Activated naive CD4-positive, alpha-beta T cell treated with anti-CD3 and anti-CD28 coated beads, Interleukin-2, amount 50 U/mL, for 24 hours (primary cell): ENCODE measurements around the gene LIMS4.
"Not testable (repeated sequence)": the region's sequence is repeated elsewhere in the genome, so short reads cannot be mapped to it uniquely, and the experiment has no call there.

Experiments
- H3K27ac Mint-ChIP-seq: one replicate; pipeline ENCODE4 v1.8.0; 2021; ENCODE audit warnings: mild to moderate bottlenecking, mixed read lengths
- H3K27me3 Mint-ChIP-seq: one replicate; pipeline ENCODE4 v1.8.0; 2021; ENCODE audit warnings: mixed read lengths
- H3K36me3 Mint-ChIP-seq: one replicate; pipeline ENCODE4 v1.8.0; 2021; ENCODE audit warnings: mixed read lengths
- H3K4me1 Mint-ChIP-seq: one replicate; pipeline ENCODE4 v1.8.0; 2021; ENCODE audit warnings: mixed read lengths
- H3K4me3 Mint-ChIP-seq: one replicate; pipeline ENCODE4 v1.8.0; 2021; ENCODE audit warnings: mild to moderate bottlenecking, mixed read lengths
- H3K9me3 Mint-ChIP-seq: one replicate; pipeline ENCODE4 v1.8.0; 2021; ENCODE audit warnings: mixed read lengths

LIMS4 gene

DNA sequence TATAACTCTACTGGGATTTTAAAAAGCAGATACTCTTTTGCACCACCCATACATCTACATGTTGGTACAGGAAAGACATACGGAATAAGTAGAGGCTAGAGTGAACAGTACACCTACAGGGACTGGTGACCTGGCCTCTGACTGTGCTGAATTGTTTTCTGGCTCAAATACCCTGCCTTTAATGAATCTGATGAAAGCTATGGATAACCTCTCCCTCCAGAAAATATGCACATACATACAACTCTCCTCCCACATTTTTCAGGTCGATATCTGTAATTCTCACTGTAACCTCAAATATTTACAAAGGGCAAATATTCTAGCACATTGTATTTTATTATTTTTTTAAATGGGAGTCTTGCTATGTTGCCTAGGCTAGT, 15.4 kb downstream of the LIMS4 start:
- H3K27me3 Mint-ChIP-seq, H3K36me3 Mint-ChIP-seq, H3K9me3 Mint-ChIP-seq, H3K4me1 Mint-ChIP-seq, H3K27ac Mint-ChIP-seq, H3K4me3 Mint-ChIP-seq: not testable (repeated sequence)

DNA sequence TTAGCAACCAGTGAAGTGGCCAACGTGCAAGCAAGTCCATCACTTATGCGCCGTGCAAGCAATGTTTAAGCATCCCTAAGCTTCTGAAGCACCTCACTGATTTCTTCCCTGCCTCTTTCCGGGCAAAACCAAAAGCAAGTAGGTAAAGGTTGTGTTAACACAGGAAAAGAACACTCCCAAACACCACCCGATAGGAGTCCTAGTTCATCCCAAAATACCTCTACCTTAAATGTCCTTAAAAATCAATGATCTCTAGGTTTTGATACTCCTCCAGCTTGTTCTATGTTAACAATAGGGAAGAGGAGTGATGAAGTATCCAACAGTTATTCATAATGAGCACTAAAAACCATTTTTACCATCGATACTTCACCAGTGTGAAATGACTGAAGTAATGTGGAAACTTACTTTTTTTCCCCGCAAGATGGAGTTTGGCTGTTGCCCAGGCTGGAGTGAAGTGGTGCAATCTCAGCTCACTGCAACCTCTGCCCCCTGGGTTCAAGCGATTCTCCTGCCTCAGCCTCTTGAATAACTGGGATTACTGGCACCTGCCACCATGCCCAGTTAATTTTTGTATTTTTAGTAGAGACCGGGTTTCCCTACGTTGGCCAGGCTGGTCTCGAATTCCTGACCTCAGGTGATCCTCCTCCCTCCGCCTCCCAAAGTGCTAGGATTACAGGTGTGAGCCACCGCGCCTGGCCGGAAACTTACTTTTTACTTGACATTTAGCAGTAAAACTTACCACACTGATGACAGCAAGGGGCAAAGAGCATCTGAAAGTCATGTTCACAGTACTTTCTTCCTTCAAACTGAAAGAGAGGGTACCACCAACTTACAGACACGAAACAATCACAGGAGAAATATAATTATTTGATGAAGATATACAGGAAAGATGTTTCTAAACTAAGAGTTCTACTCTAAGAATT, 16.1 kb downstream of the LIMS4 start:
- H3K27me3 Mint-ChIP-seq, H3K9me3 Mint-ChIP-seq, H3K27ac Mint-ChIP-seq, H3K4me3 Mint-ChIP-seq, H3K36me3 Mint-ChIP-seq, H3K4me1 Mint-ChIP-seq: not testable (repeated sequence)

DNA sequence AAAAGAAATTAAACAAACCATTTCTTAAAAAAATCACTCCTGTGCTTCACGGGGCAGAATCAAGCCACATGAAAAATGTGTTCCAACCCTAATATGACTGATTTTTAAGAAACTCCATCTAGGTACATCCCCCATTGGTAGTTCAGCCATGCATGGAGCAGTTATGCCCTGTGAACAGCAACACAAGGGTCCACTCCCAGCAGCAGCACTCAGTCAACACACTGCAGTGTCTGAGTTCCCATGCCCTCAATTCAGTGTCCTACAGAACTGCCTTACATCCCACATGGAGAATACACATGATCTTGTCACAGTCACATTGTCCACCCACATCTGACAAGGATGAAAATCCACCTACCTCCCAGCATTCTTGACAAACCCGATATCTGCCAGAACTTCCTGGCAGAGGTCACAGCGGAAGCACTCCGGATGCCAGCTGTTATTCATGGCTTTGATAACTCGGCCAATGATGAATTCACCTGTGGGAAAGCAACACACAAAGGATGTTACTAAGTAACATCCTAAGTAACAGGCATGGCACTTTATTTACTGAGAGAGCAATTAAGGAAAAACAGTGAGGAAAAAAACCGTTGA, 17.4 kb downstream of the LIMS4 start:
- not testable (repeated sequence) for H3K27ac Mint-ChIP-seq, H3K27me3 Mint-ChIP-seq, H3K36me3 Mint-ChIP-seq, H3K9me3 Mint-ChIP-seq, H3K4me3 Mint-ChIP-seq, H3K4me1 Mint-ChIP-seq

DNA sequence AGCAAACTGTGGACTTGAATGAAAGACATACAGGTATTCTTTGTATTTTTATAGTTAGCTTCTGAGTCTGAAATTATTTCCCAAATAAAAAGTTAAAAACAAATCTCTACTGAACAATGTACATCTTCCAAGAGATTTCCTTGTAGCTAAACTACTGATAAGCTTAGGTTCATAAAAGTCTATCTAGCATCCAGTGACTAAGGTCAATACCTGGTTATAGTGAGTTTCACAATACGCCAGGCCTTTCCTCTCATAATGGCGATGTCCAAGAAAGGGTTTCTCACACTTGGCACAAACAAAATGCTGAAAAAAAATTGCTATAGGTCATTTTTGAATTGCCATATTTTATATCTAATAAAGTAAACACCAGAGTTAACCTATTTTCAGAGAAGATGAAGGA, 21.7 kb downstream of the LIMS4 start:
- not testable (repeated sequence) for H3K9me3 Mint-ChIP-seq, H3K36me3 Mint-ChIP-seq, H3K27me3 Mint-ChIP-seq, H3K27ac Mint-ChIP-seq, H3K4me1 Mint-ChIP-seq, H3K4me3 Mint-ChIP-seq

DNA sequence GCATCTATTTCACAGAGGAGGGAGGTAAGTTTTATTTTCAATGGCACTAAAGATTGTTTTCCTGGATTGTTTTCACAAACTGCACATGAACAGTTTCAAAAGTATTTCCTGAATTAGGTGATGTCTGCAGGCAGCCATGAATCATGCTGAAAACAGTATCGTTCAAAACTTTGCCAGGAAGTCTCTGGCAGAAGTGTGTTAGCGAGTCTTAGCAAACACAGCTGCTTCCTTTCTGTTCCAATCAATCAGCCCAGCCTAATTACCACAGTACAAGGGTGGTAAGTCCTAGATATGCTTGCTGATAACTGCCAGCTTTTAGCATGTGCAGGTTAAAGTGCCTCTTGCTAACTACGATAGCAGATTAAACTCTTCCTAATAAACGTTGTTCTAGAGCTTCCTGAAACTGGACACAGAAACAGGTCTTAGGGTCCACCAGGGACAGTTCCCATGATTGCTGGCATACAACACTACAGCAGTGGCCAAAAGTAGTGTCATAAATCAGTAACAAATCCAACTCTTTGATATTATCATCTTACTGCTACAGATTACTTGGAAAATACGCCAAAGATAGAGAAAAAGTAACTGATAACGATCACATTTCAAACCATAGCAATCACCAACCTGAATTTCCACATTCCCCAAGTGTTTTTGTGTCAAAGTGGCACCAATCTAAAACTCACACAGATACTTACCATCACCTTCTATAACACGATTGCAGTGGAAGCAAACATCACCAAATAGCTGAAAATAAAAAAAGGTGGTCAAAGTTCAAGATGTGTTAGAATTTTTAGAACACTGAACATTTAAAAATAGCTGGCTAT, 23.3 kb downstream of the LIMS4 start:
- H3K27ac Mint-ChIP-seq, H3K4me1 Mint-ChIP-seq, H3K9me3 Mint-ChIP-seq: not testable (repeated sequence)

DNA sequence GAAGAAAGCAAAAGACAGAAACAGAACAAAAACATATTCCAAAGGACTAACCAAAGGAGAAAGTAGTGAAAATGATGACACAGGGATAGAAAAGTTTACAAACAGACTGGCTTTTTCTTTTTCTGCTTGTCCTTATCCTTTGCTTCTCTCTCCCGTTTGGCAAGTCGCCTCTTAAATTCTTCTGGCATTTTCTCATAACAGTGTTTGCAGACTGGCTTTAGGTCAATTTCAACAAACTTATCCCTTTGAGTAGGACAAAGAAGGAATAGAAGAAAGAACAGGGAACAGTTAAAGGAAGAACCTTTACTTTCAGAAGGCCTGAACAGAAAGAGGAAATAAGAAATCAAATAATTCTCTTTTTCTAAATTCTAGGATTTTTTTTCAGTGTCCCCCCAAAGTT, 26.0 kb downstream of the LIMS4 start:
- H3K4me1 Mint-ChIP-seq, H3K36me3 Mint-ChIP-seq, H3K27me3 Mint-ChIP-seq: not testable (repeated sequence)

More for the DNA sequence above, 23.3 kb downstream of the LIMS4 start:
- not testable (repeated sequence) for H3K36me3 Mint-ChIP-seq, H3K4me3 Mint-ChIP-seq, H3K27me3 Mint-ChIP-seq

DNA sequence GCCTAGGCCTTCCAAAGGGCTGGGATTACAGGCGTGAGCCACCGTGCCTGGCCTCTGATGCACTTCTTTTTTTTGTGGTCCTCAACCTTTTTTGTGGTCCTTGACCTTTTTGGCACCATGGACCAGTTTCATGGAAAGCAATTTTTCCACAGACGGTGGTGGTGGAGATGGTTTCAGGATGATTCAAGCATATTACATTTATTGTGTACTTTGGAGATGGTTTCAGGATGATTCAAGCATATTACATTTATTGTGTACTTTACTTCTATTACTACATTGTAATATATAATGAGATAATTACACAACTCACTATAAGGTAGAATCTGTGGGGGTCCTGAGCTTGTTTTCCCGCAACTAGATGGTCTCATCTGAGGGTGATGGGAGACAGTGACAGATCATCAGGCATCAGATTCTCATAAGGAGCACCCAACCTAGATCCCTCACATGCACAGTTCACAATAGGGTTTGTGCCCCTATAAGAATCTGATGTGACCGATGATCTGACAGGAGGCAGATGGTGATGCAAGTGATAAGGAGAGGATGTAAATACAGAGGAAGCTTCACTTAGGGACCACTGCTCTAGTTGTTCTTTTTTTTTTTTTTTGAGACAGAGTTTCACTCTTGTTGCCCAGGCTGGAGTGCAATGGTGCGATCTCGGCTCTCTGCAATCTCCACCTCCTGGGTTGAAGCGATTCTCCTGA, 29.2 kb downstream of the LIMS4 start:
- not testable (repeated sequence) for H3K4me1 Mint-ChIP-seq, H3K9me3 Mint-ChIP-seq

More for the DNA sequence above, 26.0 kb downstream of the LIMS4 start:
- H3K27ac Mint-ChIP-seq, H3K4me3 Mint-ChIP-seq, H3K9me3 Mint-ChIP-seq: not testable (repeated sequence)

DNA sequence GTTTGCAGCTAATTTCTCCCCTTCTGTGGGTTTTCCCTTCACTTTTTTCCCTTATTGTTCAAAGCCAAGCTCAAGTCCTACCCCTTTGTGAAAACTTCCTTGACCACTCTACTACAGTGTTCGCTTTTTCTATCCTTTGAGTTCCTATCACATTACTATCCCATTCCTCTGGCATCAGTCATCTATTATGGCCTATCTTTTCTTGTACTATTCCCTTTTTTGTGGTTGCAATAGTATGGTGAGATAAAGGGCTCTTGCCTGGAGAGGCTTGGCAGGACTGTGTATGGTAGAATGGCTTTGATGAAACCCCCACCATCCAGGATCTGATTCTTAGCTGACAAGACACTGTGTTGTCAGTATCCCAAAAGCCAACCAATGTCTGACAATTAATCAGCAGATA, 30.7 kb downstream of the LIMS4 start:
- not testable (repeated sequence) for H3K9me3 Mint-ChIP-seq, H3K4me3 Mint-ChIP-seq, H3K4me1 Mint-ChIP-seq, H3K27me3 Mint-ChIP-seq, H3K36me3 Mint-ChIP-seq, H3K27ac Mint-ChIP-seq

More for the DNA sequence above, 29.2 kb downstream of the LIMS4 start:
- not testable (repeated sequence) for H3K27ac Mint-ChIP-seq, H3K27me3 Mint-ChIP-seq, H3K4me3 Mint-ChIP-seq, H3K36me3 Mint-ChIP-seq

DNA sequence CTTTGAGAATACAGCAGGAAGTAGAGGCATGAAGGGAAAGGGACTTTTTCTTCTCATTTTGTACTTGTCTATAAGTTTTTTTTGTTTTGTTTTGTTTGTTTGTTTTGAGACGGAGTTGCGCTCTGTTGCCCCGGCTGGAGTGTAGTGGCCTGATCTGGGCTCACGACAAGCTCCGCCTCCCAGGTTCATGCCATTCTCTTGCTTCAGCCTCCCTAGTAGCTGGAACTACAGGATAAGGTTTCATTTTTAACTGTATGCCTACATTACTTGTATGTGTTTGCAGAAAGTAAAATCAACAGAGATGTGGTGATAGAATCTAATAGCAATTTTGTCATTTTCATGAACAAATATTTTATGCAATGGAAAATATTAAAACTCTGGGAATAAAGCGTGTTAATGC, 38.1 kb downstream of the LIMS4 start:
- not testable (repeated sequence) for H3K27me3 Mint-ChIP-seq

DNA sequence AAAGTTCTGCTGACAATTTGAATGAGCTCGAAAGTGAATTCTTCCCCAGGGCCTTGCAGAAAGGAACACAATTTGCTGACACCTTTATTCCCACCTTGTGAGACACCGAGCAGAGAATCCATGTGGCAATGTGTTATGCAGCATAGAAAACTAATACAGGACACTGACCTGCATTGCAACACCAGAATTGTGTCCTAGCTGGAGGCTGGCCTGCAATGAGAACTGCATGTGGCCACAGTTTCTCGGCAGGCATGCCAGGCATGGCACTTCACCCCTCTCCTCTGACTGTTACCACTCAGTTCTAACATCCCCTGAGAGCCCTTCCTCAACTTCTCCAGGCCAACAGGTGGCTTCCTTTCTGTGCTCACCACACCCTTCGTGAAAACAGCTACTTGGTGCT, 46.9 kb downstream of the LIMS4 start:
- not testable (repeated sequence) for H3K4me1 Mint-ChIP-seq, H3K9me3 Mint-ChIP-seq, H3K27me3 Mint-ChIP-seq, H3K27ac Mint-ChIP-seq, H3K4me3 Mint-ChIP-seq, H3K36me3 Mint-ChIP-seq

More for the DNA sequence above, 38.1 kb downstream of the LIMS4 start:
- H3K9me3 Mint-ChIP-seq, H3K4me3 Mint-ChIP-seq, H3K4me1 Mint-ChIP-seq, H3K36me3 Mint-ChIP-seq, H3K27ac Mint-ChIP-seq: not testable (repeated sequence)

DNA sequence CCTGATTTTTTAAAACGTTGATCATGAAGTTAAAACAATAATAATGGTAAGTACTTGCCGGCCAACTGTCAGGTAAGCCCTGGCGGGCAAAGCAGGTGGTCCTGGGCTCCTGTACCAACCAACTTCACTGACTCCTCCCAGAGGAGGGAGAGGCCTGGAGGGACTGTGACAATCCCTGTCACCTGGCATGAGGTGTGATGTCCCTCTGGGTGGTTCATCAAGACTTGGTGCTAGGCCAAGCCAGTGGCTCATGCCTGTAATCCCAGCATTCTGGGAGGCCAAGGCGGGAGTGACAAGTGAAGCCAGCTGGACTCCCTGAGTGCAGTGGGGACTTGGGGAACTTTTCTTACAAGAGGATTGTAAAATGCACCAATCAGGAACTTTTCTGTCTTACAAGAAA, 48.2 kb downstream of the LIMS4 start:
- H3K4me3 Mint-ChIP-seq, H3K4me1 Mint-ChIP-seq, H3K36me3 Mint-ChIP-seq, H3K9me3 Mint-ChIP-seq, H3K27ac Mint-ChIP-seq, H3K27me3 Mint-ChIP-seq: not testable (repeated sequence)

DNA sequence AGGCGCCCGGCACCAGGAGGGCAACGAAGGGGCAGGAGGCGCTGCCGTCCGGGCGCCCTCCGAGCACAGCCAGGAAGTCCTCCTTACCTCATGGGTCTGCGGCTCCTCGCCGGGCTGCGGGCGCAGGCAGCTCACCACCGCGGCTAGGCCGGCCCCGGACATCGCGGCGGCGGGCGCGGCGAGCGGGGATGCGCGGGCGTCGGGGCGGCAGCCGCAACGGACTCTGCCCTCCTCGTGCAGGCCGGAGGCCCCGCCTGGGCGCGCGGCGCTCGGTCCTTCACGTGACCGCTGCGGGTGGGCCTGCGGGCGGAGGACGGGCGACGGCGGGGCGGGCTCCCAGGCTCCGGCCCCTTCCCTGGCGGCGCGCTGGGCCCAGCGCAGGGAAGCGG, 49.0 kb downstream of the LIMS4 start:
- H3K36me3 Mint-ChIP-seq, H3K4me1 Mint-ChIP-seq, H3K27ac Mint-ChIP-seq, H3K27me3 Mint-ChIP-seq, H3K4me3 Mint-ChIP-seq, H3K9me3 Mint-ChIP-seq: not testable (repeated sequence)

DNA sequence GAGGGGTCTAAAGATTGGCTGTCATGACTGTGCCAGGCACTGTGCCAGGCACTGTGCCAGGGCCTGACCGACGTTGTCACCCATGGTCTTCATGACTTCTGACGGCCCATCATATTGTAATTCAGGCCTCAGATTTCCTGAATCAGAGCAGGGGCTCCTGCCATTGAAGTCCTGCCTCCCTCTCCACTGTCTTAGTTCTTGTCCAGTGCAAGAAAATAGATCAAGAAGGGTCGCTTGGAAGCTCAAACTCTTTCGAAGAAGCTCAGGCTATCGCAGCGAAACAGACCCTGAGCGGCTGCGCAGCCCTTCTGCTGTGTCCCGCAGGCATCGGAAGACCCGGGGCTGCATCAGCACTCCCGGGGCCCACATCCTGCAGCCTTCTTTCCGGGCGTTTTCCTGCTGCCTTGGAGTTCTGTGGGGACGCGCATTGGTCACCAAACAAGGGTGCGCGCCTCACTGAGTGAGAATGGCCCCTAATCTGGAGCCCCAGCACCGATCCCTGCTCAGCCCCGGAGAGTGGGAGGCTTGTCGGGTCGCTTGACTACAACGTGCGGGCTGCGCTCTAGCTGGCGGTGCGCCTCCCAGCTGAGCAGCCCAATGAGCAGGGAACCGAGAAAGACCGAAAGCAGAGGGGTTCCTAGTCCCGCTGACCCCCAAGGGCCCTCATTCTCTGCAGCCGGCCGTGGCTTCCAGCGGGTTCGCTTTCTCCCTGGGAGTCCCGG, 49.6 kb downstream of the LIMS4 start:
- H3K4me3 Mint-ChIP-seq, H3K27ac Mint-ChIP-seq, H3K36me3 Mint-ChIP-seq, H3K9me3 Mint-ChIP-seq, H3K27me3 Mint-ChIP-seq, H3K4me1 Mint-ChIP-seq: not testable (repeated sequence)

DNA sequence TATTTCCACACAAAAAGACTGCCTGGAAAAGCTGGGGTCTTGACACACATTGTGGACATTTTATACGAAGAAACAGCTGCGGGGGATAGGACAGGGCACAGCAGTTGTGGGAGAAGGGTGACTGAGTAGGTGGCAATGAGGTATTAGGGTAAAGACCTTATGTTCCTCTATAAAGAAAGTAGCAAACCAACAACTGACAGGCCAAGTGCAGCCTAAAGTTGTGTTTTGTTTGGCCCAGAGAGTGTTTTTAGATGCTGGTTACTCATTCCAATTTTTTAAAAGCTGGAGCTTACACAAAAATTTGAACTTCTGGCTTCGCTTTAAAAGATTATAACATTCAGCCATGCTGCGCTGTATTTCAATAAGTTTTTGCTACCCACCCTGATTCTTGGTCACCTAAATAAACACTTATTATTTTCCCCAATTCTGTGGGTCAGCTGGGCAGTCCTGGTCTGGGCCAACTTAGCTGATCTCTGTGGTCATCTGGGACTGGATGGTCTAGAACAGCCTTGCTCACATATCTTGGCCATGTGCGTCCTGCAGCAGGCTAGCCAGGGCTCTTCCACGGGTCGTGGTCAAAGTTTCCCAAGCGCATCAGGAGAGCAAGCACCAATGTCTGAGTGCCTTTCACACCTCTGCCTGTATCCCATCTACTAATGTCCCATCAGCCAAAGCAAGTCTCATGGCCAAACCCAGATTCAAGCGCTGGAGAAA, 51.8 kb downstream of the LIMS4 start:
- not testable (repeated sequence) for H3K36me3 Mint-ChIP-seq

DNA sequence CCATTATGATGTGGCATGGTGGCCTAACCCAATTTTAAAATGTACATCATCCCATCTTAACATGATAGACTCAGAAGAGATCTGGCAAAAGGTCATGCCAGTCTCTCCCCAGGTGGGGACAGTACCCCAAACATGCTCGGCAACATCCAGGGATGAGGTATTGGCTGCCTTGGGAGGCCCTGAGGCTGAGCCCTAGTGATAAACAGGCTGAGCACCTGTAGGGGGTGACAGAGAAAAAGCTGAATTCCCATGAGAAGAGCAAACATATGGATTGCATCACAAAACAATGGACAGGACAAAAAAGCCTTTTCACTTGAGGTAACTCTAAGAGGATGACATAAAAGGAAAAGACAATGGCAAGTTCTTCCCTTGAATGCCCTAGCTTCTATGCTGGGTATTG, 65.5 kb downstream of the LIMS4 start:
- H3K36me3 Mint-ChIP-seq, H3K27ac Mint-ChIP-seq, H3K4me3 Mint-ChIP-seq, H3K27me3 Mint-ChIP-seq, H3K4me1 Mint-ChIP-seq, H3K9me3 Mint-ChIP-seq: not testable (repeated sequence)

More for the DNA sequence above, 51.8 kb downstream of the LIMS4 start:
- not testable (repeated sequence) for H3K27ac Mint-ChIP-seq, H3K9me3 Mint-ChIP-seq, H3K4me3 Mint-ChIP-seq, H3K4me1 Mint-ChIP-seq, H3K27me3 Mint-ChIP-seq
